ENCODE data around the gene ZNF280B. TPM values are rescaled to one million over a fixed set of nuclear protein-coding genes. Genes with fewer than 3 reads are reported as not detected.

The ZNF280B gene, protein sequence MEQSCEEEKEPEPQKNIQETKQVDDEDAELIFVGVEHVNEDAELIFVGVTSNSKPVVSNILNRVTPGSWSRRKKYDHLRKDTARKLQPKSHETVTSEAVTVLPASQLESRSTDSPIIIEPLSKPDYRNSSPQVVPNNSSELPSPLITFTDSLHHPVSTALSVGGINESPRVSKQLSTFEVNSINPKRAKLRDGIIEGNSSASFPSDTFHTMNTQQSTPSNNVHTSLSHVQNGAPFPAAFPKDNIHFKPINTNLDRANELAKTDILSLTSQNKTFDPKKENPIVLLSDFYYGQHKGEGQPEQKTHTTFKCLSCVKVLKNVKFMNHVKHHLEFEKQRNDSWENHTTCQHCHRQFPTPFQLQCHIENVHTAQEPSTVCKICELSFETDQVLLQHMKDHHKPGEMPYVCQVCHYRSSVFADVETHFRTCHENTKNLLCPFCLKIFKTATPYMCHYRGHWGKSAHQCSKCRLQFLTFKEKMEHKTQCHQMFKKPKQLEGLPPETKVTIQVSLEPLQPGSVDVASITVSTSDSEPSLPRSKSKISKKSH
- polyA plus RNA-seq (ENCODE audit: insufficient read length in 3 of 3), result 1 to 10 TPM; 4.0 to 4.7 (median 4.3) TPM
- long read RNA-seq, donor 1, full-length matches to known transcripts, result 1 of 1 reads
- long read RNA-seq, donor 1, partial matches to known transcripts, result 0 of 1 reads
- long read RNA-seq, donor 1, other reads (novel, unspliced or antisense), result 0 of 1 reads
- long read RNA-seq, donor 2, partial matches to known transcripts, result 0 of 1 reads
- long read RNA-seq, donor 2, other reads (novel, unspliced or antisense), result 0 of 1 reads
- long read RNA-seq, donor 3, full-length matches to known transcripts, result 1 of 1 reads
- long read RNA-seq, donor 3, partial matches to known transcripts, result 0 of 1 reads
- long read RNA-seq, donor 3, other reads (novel, unspliced or antisense), result 0 of 1 reads
- long read RNA-seq, donor 4, full-length matches to known transcripts, result 1 of 1 reads
- long read RNA-seq, donor 4, partial matches to known transcripts, result 0 of 1 reads
- long read RNA-seq, donor 4, other reads (novel, unspliced or antisense), result 0 of 1 reads
- long read RNA-seq, donor 5, full-length matches to known transcripts, result 2 of 2 reads
- long read RNA-seq, donor 5, partial matches to known transcripts, result 0 of 2 reads
- long read RNA-seq, donor 5, other reads (novel, unspliced or antisense), result 0 of 2 reads
- long read RNA-seq, donor 6, full-length matches to known transcripts, result 2 of 2 reads
- long read RNA-seq, donor 6, partial matches to known transcripts, result 0 of 2 reads
- long read RNA-seq, donor 6, other reads (novel, unspliced or antisense), result 0 of 2 reads
- long read RNA-seq, donor 7, full-length matches to known transcripts, result 1 of 1 reads
- long read RNA-seq, donor 7, partial matches to known transcripts, result 0 of 1 reads
- long read RNA-seq, donor 7, other reads (novel, unspliced or antisense), result 0 of 1 reads
- long read RNA-seq, donor 8, full-length matches to known transcripts, result 2 of 2 reads
- long read RNA-seq, donor 8, partial matches to known transcripts, result 0 of 2 reads
- long read RNA-seq, donor 8, other reads (novel, unspliced or antisense), result 0 of 2 reads
- long read RNA-seq, donor 9, full-length matches to known transcripts, result 3 of 3 reads
- long read RNA-seq, donor 9, partial matches to known transcripts, result 0 of 3 reads
- long read RNA-seq, donor 9, other reads (novel, unspliced or antisense), result 0 of 3 reads
- long read RNA-seq, donor 10, full-length matches to known transcripts, result 1 of 1 reads
- long read RNA-seq, donor 10, partial matches to known transcripts, result 0 of 1 reads
- long read RNA-seq, donor 10, other reads (novel, unspliced or antisense), result 0 of 1 reads
- long read RNA-seq, donor 11, full-length matches to known transcripts, result 1 of 1 reads
- long read RNA-seq, donor 11, partial matches to known transcripts, result 0 of 1 reads
- long read RNA-seq, donor 11, other reads (novel, unspliced or antisense), result 0 of 1 reads
- long read RNA-seq, donor 12, result 0 reads
- long read RNA-seq, donor 13, full-length matches to known transcripts, result 5 of 5 reads
- long read RNA-seq, donor 13, partial matches to known transcripts, result 0 of 5 reads
- long read RNA-seq, donor 13, other reads (novel, unspliced or antisense), result 0 of 5 reads
- long read RNA-seq, donor 14, result 0 reads
- long read RNA-seq, donor 15, result 0 reads
- long read RNA-seq, donor 16, full-length matches to known transcripts, result 9 of 9 reads
- long read RNA-seq, donor 16, partial matches to known transcripts, result 0 of 9 reads
- long read RNA-seq, donor 16, other reads (novel, unspliced or antisense), result 0 of 9 reads

DNA sequence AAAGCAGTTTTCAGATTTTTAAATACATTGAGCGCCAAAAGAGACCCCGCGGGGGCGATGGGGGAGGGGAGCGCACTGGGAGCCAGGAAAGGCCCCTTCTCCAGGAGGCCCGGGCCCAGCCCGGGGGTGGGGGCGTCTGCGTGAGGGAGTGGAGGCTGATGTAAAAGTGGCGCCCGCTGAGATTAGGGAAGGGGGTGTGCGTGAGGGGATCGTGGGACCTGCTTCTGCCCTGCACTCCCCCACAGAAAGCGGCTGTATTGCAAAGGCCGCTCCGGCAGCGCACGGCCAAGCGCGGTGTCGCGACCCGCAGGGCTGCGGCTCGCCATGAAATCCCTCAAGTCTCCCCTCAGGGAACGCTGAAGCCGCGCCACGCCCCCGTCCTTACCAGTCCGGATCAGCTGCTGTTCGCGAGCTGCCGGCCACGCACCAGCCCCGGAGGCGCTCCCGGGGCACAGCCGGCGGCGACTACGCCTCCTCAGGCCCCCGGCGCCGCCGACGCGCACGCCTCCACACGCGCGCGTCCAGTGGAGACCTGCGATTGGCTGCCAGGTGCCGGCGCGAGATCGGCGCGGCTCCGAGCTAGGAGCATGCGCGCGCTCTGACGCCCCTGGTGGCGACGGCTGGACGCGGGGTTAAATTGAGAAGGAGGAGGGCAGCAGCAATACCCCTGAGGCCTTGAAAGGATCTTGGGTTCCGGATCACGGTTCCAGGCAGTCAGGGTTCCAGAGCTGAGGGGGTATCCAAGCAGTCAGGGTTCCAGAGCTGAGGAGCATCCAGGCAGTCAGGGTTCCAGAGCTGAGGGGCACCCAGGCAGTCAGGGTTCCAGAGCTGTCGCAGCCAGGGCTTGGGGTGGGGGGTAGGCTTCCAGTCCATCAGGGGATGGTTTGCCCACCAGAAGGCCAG, at the start of gene ZNF280B:
TSS of gene ZNF280B (minus strand) at position 469 of the 903 bp plus-strand sequence. CDS start 19,344 bp downstream, outside the sequence.
- peak; percentile 36 to 77 (median 64) for DNase-seq (ENCODE audit: extremely low read depth in 1 of 11, low read depth in 9 of 11, low spot score in 4 of 11)

DNA sequence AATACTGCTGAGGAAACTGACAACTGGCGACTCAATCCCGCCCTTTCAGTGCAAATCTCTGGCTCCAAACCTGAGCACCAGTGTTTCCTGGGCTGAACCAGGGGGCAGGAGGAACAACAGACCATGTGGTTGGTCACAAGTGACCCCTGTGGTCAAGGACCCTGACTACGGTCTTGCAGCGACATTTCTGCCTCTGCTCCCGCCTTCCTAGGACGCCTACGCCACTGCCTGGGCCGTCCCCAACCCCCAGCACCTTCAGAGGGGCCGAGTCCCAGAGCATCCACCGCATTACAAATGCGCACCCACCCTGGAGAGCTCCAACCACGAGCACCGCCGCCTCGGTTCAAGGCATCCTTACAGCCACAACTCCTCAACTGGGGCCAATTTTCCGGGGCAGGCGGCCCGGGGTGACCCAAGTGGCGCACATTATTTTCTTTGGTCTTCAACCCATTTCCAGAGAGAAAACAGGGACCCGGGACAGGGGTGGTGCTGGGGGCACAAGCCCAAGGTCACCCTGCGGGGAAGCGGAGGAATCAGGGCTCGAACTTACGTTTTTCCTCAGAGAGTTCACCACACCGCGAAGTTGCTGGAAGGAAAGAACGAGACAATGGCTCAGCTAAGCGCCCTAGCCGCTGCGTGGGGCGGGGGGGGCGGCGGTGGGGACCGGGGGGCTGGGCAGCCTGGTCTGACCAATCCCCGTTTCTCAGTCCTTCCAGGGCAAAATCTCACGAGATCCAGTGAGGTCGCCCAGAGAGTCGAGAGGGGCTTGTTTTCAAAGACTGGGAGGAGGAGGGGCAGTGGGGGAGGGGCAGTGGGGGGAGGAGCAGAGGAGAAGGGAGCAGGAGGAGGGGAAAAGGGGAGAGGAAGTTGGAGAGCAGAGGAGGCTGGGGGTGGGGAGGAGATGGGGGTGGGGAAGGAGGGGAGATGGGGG, 48.7 kb upstream of the ZNF280B start:
- no peak for DNase-seq (ENCODE audit: extremely low read depth in 1 of 11, low read depth in 9 of 11, low spot score in 4 of 11)

DNA sequence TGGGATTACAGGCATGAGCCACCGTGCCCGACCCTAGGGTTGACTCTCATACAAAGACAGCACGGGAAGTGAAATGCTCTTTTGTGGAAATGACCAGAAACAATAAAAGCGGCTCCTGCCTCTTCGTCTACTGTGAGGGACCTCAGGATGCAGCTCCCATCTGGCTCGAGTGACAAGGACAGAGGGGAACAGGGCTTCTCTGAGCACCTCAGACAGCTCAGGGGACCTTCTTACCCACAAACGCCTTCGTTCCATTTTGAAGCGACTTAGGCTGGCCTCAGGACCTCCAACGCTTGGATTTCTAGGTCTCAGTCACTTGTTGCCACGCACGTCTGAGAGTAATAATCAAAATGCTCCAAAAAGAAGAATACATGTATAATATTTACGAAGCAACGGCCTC, 48.0 kb upstream of the ZNF280B start:
- DNase-seq (ENCODE audit: extremely low read depth in 1 of 11, low read depth in 9 of 11, low spot score in 4 of 11), result no peak

DNA sequence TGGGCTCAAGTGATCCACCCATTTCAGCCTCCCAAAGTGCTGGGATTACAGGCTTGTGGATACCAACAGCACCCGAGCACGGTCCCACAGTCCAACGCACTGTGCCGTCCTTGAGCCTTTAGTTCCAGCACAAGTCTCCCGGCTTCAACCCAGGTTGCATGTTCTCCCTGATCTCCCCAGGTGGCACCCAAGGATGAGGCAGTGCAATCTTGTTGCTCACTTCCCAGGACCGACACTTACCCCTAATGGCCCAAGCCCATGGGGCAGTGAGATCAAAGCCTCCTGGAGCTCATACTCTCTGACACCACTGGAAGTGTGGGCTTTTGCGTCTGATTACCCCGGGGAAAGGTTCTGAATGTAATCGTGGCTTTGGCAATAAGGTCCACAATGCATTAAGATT, 47.1 kb upstream of the ZNF280B start:
- no peak for DNase-seq (ENCODE audit: extremely low read depth in 1 of 11, low read depth in 9 of 11, low spot score in 4 of 11)

DNA sequence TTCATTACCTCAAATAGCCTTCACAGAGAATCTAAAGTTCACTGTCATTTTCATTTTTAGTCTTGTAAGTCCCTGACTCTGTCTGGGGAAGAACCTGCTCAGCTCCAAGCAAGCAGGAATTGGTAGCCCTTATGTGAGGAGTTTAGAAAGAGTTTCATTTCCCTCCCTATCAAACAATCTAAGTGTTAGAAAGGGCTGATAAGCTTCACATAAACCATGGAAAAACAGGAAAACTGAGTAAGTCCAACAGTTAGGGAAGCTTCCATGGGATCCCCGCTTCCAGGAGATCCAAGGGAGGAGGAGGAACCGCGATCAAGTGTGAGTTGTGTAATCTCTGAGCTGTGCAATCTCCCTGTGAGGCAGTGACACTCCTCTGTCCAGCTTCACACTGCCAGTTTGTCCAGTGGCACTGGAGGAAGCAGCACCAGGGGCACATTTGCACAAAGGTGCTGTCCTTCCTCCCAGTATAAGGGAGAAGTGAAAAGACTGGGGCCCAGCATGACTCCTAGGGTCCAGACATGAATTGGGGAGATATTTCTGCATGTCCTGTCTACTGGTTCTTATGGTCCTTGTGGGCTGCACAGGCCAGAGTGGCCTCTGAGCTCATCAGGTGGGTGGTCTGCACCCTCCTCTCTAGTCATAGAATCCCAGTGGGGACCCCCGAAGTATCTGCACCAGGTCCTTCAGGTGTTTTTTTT, 46.2 kb upstream of the ZNF280B start:
- no peak for DNase-seq (ENCODE audit: extremely low read depth in 1 of 11, low read depth in 9 of 11, low spot score in 4 of 11)

DNA sequence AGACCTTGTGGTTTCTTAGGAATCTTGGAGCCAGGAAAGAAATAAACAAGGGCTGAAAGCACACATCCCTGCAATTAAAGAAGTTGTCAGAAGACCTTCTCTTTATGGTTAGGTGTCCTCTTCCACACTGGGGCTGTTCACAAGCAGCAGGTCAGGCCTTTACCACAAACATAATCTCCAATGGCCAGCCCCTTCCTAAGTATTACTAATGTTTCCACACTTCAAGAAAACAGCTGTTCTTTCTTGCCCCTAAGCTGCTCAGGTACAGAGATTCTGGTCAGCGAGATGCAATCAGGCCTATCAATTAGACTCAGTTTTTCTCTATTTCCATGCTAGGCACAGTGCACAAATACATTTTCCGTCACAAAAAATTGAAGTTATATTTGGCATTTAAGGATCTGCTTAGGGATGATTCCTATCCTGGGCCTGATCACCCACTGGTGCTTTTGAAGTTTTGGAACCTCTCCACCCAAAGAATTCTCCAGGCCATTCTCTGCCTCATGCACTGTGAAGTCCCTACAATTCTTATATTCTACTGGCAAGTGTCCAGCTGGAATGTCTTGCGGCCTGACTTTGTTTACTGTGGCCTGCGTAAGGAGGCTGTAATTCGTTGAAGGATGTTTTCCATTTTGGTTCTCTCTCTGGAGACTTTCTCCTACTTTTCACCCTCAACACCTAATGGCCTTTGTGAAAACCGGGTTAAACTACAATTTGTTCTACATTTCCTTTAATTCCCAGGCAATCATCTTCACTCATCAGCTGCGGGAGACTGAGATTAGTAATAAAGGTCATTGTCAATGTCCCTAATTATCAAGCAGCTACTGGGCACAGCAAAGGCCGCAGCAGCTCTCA, 45.4 kb upstream of the ZNF280B start:
- no peak for DNase-seq (ENCODE audit: extremely low read depth in 1 of 11, low read depth in 9 of 11, low spot score in 4 of 11)

DNA sequence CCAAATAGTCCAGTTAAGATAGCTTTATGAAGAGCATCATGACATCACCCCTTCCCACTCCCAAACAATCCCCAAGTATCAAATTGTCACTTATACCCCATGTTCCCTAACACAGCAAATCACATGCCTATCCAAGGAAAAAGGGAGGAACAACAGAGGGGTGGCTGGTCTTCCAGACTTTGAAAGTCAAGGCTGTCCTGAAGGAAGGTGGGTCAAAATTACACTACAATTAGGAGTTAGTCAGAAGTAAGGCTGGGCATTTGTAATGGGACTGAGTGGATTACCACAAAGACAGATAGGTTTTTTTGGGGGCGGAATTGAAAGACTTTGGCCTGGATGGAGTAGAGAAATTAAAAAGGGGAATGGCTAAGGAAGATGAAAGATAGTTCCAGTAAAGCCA, 44.6 kb upstream of the ZNF280B start:
- no peak for DNase-seq (ENCODE audit: extremely low read depth in 1 of 11, low read depth in 9 of 11, low spot score in 4 of 11)

DNA sequence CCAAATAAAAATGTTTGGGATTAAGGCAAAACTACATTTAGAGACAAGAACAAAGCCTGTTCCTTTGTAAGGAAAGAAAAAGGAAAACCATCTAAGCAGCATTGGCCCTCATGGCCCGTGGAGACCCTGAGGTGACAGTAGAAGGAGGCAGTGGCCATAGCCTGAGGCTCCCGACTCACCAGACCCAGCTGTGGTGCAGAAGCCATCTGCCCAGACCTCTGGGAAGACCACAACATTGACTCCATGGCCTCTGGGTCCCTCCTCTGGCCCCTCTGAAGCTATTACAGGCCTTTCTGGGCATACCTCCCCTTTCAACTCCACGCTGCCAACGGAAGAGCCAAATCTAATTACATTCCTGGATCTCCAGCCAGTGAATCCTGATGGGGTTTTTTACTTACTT, 44.1 kb upstream of the ZNF280B start:
- no peak for DNase-seq (ENCODE audit: extremely low read depth in 1 of 11, low read depth in 9 of 11, low spot score in 4 of 11)

DNA sequence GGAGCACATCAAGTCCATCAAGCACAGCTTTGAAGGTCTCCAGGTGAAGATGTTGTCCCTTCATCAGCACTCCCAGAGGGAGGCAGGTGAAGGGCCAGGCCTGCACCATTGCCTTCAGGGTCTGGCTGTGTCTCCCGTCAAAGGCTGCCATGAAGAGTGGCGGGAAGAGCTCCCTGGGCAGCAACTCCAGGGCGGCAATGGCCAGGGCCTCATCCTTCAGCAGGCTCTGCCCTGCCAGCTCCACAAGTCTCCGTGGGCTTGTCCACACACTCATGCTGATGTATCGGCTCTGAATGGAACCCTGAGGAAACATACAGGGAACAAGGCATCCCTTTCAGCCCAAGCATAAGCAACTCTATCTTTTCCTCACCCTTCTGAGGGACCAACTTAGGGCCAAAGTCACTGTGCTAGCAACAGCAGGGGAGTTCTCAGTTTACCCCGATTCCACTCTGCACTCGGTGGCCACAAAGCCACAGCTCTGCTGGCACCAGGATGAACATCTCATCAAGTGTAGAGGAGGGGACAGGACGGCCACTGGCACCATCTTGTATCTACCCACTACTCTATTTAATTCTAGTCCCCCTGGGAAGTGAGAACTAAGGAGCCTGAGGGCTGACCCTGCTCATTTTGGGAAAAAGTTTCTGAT, 42.4 kb upstream of the ZNF280B start:
- no peak for DNase-seq (ENCODE audit: extremely low read depth in 1 of 11, low read depth in 9 of 11, low spot score in 4 of 11)

DNA sequence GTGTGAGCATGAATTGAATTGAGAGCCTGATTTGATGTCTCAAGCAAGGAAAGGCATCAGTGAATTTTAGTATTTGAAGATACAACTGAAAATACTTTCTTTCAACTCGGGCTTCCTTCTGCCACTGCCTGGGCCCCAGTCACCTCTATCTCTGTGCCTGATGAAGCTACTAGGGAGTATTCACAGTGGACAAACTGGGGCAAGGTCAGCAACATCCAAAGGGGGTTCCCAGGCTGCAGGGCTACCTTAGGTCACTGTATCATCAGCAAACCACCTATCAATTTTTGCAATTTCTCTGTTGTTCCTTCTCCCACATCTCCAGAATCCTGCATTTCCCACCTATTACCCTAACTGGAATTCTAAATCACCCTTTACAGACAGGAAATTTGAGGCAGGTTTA, 40.4 kb upstream of the ZNF280B start:
- DNase-seq (ENCODE audit: extremely low read depth in 1 of 11, low read depth in 9 of 11, low spot score in 4 of 11), result no peak

DNA sequence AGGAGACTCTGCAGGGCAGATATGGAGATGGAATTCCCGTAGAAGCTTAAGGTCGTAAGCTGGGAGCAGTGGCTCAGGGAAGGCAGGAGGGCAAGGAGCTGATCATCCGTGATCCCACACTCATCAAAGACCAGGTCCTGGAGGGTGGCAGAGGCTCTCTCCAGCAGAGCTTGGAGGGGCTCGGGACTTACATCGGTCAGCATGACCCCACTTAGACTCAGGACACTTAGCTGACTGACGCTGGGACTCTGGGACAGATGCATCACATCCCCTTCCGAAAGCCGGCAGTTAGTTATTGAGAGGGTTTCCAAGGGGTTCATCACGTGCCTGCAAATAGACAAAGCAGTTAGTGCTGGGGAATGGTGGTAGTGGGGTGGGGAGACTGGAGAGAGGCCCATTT, 39.8 kb upstream of the ZNF280B start:
- DNase-seq (ENCODE audit: extremely low read depth in 1 of 11, low read depth in 9 of 11, low spot score in 4 of 11), result no peak

DNA sequence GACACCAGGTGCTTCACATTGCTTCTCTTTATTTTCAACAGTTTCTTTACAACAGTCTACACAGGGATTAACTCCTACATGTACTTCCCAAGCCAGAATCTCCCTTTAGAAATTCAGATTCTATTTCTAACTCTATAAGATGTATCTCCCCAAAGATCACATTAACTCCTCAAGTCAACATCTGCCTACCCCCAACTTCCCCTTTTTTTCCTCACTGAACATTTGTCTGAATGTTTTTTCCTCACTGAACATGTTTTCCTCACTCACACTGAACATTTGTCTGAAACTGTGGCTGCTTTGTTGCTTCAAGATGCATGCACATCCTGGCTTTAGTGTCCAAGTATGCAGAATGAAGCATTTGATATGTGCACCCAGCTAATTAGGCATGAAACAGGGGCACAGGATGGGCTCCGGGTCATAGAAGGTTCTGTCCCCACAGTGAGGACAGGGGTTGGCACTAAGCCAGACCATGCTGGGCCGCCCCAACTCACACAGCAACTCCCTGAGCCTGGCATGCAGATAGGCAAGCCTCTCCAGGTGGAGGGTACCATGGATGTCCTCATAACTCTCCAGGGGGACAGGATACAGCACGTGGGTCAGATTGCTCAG, 39.3 kb upstream of the ZNF280B start:
- no peak for DNase-seq (ENCODE audit: extremely low read depth in 1 of 11, low read depth in 9 of 11, low spot score in 4 of 11)

DNA sequence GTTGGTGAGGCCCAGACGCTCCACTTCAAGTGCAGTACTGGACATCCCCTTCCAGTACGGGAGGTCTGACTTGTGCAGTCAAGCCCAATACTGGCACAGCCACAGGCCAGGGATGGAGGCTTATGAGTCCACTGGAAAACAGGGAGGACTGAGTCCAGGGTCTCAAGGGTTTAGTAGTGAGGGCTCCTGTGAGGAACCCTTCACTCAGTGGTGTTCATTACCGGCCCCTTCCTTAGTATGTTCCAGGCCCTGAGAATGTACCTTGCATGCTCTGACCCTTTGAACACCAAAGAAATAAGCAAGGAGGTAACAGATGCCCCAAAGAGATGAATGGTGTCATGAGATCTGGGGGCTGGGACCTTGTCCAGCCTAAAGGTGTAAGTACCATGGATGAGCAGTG, 38.7 kb upstream of the ZNF280B start:
- DNase-seq (ENCODE audit: extremely low read depth in 1 of 11, low read depth in 9 of 11, low spot score in 4 of 11), result no peak
